Measurements from ENCODE around the gene COL9A3. TPM values are rescaled to one million over a fixed set of nuclear protein-coding genes. Genes with fewer than 3 reads are reported as not detected.

The COL9A3 gene
- total RNA-seq, 1 donor from 2014 or later: 1.1 TPM

DNA sequence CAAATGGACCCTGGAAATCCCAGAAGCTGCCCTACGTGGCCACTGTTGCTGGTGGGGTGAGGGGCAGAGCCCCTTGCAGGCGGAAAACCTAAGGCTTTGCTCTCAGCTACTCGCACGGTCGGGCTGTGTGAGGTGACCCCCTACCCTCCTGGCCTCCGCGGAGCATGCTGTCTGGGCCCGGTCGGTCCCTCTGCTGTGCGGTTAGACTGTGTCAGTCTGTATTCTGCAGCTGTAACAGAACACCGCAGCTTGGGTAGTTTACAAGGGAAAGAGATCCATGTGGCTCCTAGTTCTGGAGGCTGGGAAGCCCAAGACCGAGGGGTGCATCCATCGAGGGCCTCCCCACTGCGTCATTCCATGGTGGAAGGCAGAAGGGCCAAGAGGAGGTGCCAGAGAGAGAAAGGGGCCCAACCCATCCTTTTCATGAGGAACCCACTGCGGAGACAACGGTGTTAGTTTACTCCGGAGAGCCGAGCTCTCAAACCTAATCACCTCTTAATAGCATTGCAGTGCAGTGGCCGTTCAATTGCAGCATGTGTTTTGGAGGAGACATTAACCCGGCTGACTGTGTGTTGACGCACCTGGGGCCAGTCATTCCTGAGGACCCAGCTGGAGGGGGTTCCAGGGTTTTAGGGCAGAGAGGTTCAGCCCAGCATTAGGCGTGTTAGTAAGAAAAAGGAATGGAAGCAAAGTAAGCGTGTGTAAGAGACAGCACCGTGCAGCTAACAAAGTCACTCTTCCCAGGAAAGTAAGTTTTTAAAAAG, 18.3 kb downstream of the COL9A3 start:
- Histone ChIP-seq H3K4me1 (peaks cover 7% of the 10 kb centered on the region), H3K9me3 (no peaks in the 10 kb centered on the region), H3K27ac (no peak overlapping the region), H3K27me3 (no peaks in the 10 kb centered on the region), H3K4me3 (no peak overlapping the region), H3K36me3 (no peaks in the 10 kb centered on the region)
- intact Hi-C loops (cut with DNase I): no loop called here
- TF ChIP-seq, protein P1, sequence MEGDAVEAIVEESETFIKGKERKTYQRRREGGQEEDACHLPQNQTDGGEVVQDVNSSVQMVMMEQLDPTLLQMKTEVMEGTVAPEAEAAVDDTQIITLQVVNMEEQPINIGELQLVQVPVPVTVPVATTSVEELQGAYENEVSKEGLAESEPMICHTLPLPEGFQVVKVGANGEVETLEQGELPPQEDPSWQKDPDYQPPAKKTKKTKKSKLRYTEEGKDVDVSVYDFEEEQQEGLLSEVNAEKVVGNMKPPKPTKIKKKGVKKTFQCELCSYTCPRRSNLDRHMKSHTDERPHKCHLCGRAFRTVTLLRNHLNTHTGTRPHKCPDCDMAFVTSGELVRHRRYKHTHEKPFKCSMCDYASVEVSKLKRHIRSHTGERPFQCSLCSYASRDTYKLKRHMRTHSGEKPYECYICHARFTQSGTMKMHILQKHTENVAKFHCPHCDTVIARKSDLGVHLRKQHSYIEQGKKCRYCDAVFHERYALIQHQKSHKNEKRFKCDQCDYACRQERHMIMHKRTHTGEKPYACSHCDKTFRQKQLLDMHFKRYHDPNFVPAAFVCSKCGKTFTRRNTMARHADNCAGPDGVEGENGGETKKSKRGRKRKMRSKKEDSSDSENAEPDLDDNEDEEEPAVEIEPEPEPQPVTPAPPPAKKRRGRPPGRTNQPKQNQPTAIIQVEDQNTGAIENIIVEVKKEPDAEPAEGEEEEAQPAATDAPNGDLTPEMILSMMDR (IDR thresholded peaks at IDR 0.05): no peak
- no peak for ATAC-seq
- no peak for DNase-seq

DNA sequence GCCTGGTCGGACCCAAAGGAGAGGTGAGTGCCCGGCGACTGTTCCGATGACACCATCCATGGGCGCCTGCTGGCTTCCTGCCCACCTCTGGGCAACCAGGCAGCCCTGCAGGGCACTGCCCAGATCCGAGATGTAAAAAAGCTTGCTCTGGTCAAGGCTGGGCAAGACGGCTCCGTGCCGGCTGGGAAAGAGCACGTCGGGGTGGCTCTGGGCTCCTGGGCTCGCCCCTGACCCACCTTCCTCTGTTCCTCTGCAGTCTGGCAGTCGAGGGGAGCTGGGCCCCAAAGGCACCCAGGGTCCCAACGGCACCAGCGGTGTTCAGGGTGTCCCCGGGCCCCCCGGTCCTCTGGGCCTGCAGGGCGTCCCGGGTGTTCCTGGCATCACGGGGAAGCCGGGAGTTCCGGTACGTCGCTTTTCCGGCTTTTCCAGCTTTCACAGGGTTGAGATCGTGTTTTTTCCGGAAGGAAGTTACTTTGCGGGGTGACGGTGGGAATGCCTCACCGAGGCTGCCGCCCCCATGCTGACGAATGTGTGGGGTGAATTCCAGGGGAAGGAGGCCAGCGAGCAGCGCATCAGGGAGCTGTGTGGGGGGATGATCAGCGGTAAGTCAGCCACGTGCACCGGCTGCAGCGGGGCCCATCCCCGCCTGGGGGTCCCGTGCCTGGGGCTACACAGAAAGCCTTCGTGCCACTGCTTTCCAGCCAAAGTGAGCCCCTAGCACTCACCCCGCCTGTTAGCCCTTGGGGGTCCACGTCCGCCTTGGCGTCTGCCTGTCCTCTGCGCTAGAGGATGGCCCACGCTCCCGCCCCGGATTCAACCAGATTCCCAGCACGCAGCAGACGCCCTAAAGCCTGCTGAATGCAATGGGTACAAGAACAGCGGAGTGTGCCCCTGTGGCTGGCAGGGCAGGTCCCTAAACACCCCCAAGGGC, 19.3 kb downstream of the COL9A3 start:
- Histone ChIP-seq H3K27me3 (no peaks in the 10 kb centered on the region), H3K27ac (no peak overlapping the region), H3K9me3 (no peaks in the 10 kb centered on the region), H3K36me3 (no peaks in the 10 kb centered on the region), H3K4me3 (no peak overlapping the region), H3K4me1 (peaks cover 7% of the 10 kb centered on the region)
- TF ChIP-seq, protein P1 (IDR thresholded peaks at IDR 0.05): no peak
- intact Hi-C loops (cut with DNase I): no loop called here
- DNase-seq (no peak), ATAC-seq (no peak)

DNA sequence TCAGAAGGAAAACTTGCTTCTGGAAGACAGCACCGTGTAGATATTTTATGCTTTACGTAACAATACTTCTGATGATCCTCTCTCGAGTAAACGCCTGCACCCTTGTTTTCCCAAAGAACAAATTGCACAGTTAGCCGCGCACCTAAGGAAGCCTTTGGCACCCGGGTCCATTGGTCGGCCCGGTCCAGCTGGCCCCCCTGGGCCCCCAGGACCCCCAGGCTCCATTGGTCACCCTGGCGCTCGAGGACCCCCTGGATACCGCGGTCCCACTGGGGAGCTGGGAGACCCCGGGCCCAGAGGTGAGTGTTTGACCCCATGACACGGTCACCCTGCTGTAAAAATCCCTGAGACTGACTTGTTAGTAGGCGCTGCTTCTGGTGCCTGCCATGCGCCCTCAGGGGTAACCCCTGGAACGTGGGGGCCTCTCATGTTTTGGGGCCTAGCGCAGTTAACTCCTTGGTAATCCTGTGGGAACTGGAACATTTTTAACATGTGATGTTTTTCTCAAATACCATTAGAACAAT, 20.2 kb downstream of the COL9A3 start:
- TF ChIP-seq, protein P1 (IDR thresholded peaks at IDR 0.05): no peak
- H3K27ac ChIP-seq: no peak overlapping the region
- H3K4me3 ChIP-seq: no peak overlapping the region
- peaks cover 5% of the 10 kb centered on the region for H3K4me1 ChIP-seq
- no peaks in the 10 kb centered on the region for H3K36me3 ChIP-seq
- intact Hi-C loops (cut with DNase I): no loop called here
- no peaks in the 10 kb centered on the region for H3K9me3 ChIP-seq
- no peaks in the 10 kb centered on the region for H3K27me3 ChIP-seq
- ATAC-seq (no peak), DNase-seq (no peak)

DNA sequence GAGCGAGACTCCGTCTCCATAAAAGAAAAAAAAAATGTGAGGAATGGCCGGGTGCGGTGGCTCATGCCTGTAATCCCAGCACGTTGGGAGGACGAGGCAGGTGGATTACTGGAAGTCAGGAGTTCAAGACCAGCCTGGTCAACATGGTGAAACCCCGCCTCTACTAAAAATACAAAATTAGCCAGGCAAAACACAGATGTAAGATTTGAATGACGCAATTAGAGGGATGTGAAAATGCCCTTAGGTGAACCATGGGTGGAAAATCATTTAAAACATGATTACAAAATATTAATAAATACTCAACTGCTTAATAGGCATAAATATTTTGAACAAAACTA, 20.9 kb downstream of the COL9A3 start:
- Histone ChIP-seq H3K36me3 (no peaks in the 10 kb centered on the region), H3K27me3 (no peaks in the 10 kb centered on the region), H3K9me3 (no peaks in the 10 kb centered on the region), H3K4me1 (no peaks in the 10 kb centered on the region), H3K4me3 (no peak overlapping the region), H3K27ac (no peak overlapping the region)
- no peak for DNase-seq
- TF ChIP-seq, protein P1 (IDR thresholded peaks at IDR 0.05): no peak
- intact Hi-C loops (cut with DNase I): no loop called here
- no peak for ATAC-seq

DNA sequence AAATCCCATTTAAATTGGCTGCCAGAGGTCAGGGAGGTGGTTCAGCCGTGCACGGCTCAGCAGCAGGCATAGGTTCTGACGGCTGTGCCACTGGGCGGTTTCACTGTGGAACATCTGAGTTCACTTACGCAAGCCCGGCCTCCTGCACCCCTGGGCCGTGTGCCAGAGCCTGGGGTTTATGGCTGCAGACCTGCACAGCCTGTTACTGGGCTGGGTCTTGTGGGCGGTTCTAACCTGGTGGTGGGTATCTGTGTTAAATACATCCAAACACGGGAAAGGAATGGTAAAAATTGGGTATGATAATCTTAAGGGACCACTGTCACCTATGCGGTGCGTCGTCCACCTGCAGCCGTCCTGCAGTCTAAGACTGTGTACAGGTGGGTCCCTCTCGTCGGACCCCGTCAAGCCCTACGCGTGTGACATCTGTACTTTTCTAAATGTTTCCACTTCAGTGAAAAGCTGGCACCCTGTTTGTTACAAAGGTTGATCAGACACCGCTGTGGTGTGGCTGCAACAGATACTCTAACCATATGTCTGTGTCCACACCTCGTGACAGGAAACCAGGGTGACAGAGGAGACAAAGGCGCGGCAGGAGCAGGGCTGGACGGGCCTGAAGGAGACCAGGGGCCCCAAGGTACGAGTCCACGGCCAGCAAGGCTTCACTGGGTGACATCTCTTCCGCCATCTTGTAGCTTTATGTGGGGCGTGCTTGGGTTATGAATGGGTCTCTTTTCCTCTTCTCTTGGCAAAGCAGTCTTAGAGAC, 21.5 kb downstream of the COL9A3 start:
- intact Hi-C loops (cut with DNase I): no loop called here
- DNase-seq (peak; percentile 78), ATAC-seq (peak; percentile 58)
- H3K36me3 ChIP-seq: no peaks in the 10 kb centered on the region
- no peaks in the 10 kb centered on the region for H3K9me3 ChIP-seq
- H3K27me3 ChIP-seq: no peaks in the 10 kb centered on the region
- H3K4me1 ChIP-seq: no peaks in the 10 kb centered on the region
- H3K4me3 ChIP-seq: no peak overlapping the region
- TF ChIP-seq, protein P1 (IDR thresholded peaks at IDR 0.05): no peak
- no peak overlapping the region for H3K27ac ChIP-seq
